BLaER1 treated with 17β-estradiol and CSF1 and Interleukin-3, amounts not matched to agents 10 nM and 100 nM (cell line): ENCODE data around the gene MCC.
A peak's percentile ranks its signal among the peaks of the same experiment; 100 is the strongest.

Experiments used
- H3K27ac ChIP-seq, 11 experiments: shearing (Covaris generic); formaldehyde crosslinking; 2 replicates each; pipeline ENCODE4 v1.8.1; 2022
- H3K27me3 ChIP-seq, 11 experiments: shearing (Covaris generic); formaldehyde crosslinking; 2 replicates each; pipeline ENCODE4 v1.8.1; 2022
- H3K36me3 ChIP-seq, 11 experiments: shearing (Covaris generic); formaldehyde crosslinking; 2 replicates each; pipeline ENCODE4 v1.8.1; 2022
- H3K4me1 ChIP-seq, 10 experiments: shearing (Covaris generic); formaldehyde crosslinking; 2 replicates each; pipeline ENCODE4 v1.8.1; 2022
- H3K4me2 ChIP-seq, 11 experiments: shearing (Covaris generic); formaldehyde crosslinking; 2 replicates each; pipeline ENCODE4 v1.8.1; 2022
- H3K4me3 ChIP-seq, 10 experiments: shearing (Covaris generic); formaldehyde crosslinking; 2 replicates each; pipeline ENCODE4 v1.8.1; 2022
- H3K9ac ChIP-seq, 11 experiments: shearing (Covaris generic); formaldehyde crosslinking; 2 replicates each; pipeline ENCODE4 v1.8.1; 2022
- H3K9me3 ChIP-seq, 11 experiments: shearing (Covaris generic); formaldehyde crosslinking; replicated peaks in 1 of 11; 2 replicates each; pipeline ENCODE4 v1.8.1; 2022
- H4K20me1 ChIP-seq, 11 experiments: shearing (Covaris generic); formaldehyde crosslinking; 2 replicates each; pipeline ENCODE4 v1.8.1; 2022
- Cebpa-rat ChIP-seq, 11 experiments: shearing (Covaris generic); IDR thresholded peaks; 2 replicates each; pipeline ENCODE4 v1.8.1; 2022

MCC gene

GRCh38 chr5:113487781-113488644 is at the start of gene MCC:
MCC (minus strand) TSS chr5:113488453.
- Histone ChIP-seq H3K4me1 (peaks cover 5 to 26% (median 22%) of the 10 kb centered on the region in 10 experiments; a peak in 19 of 20 replicates), H3K4me2 (peak within 1 kb of the TSS; percentile 37 to 79 (median 46); a peak in 21 of 22 replicates), H3K27ac (no peak within 1 kb of the TSS), H3K4me3 (peak within 1 kb of the TSS; percentile 28 to 57 (median 41); a peak in 18 of 20 replicates), H3K9ac (no peak within 1 kb of the TSS), H4K20me1 (peaks cover 0 to 28% (median 0%) of the 10 kb centered on the region in 11 experiments; a peak in 4 of 22 replicates), H3K36me3 (0 out of 22 replicates have a peak, but pooled peaks cover 0 to 6% (median 0%) of the 10 kb centered on the region in 11 experiments), H3K9me3 (peaks cover 36 to 50% (median 42%) of the 10 kb centered on the region in 11 experiments), H3K27me3 (peaks cover 46 to 96% (median 59%) of the 10 kb centered on the region in 11 experiments)
- TF ChIP-seq Cebpa-rat (IDR thresholded peaks at IDR 0.05), result no peak

- Histone ChIP-seq H3K4me3 (peak overlapping the region in 2 of 10 experiments; percentile 22 to 24; a peak in 3 of 20 replicates), H4K20me1 (no peaks in the 10 kb centered on the region), H3K4me1 (no peaks in the 10 kb centered on the region), H3K36me3 (peaks cover 61 to 98% (median 87%) of the 10 kb centered on the region in 11 experiments), H3K9ac (no peak overlapping the region), H3K27me3 (no peaks in the 10 kb centered on the region), H3K4me2 (no peak overlapping the region), H3K27ac (no peak overlapping the region), H3K9me3 (peaks cover 37 to 45% (median 40%) of the 10 kb centered on the region in 11 experiments)
- TF ChIP-seq Cebpa-rat (IDR thresholded peaks at IDR 0.05), result no peak
Measured at GRCh38 chr5:113531481-113532159, 43.4 kb upstream of the MCC start.

GRCh38 chr5:113527746-113528145 is 39.5 kb upstream of the MCC start:
- Histone ChIP-seq H3K9me3 (peaks cover 30 to 39% (median 32%) of the 10 kb centered on the region in 11 experiments), H4K20me1 (peaks cover 0 to 4% (median 0%) of the 10 kb centered on the region in 11 experiments; a peak in 2 of 22 replicates), H3K4me1 (peaks cover 14 to 29% (median 19%) of the 10 kb centered on the region in 10 experiments), H3K27me3 (no peaks in the 10 kb centered on the region), H3K4me2 (no peak overlapping the region), H3K36me3 (peaks cover 27 to 64% (median 51%) of the 10 kb centered on the region in 11 experiments), H3K27ac (no peak overlapping the region), H3K4me3 (no peak overlapping the region), H3K9ac (no peak overlapping the region)
- TF ChIP-seq Cebpa-rat (IDR thresholded peaks at IDR 0.05), result no peak

- no peak overlapping the region for H3K9ac ChIP-seq
- no peak overlapping the region for H3K27ac ChIP-seq
- no peaks in the 10 kb centered on the region for H3K27me3 ChIP-seq
- peaks cover 18 to 26% (median 21%) of the 10 kb centered on the region in 11 experiments for H3K9me3 ChIP-seq
- H3K4me3 ChIP-seq, result no peak overlapping the region
- H3K4me2 ChIP-seq, result no peak overlapping the region
- H4K20me1 ChIP-seq, result peaks cover 0 to 6% (median 0%) of the 10 kb centered on the region in 11 experiments; a peak in 3 of 22 replicates
- H3K4me1 ChIP-seq, result peaks cover 14 to 34% (median 19%) of the 10 kb centered on the region in 10 experiments
- TF ChIP-seq Cebpa-rat (IDR thresholded peaks at IDR 0.05), result no peak
- H3K36me3 ChIP-seq, result peaks cover 18 to 54% (median 39%) of the 10 kb centered on the region in 11 experiments
Measured at GRCh38 chr5:113526421-113526820, 38.2 kb upstream of the MCC start.

GRCh38 chr5:113524927-113525326 is 36.7 kb upstream of the MCC start:
- H3K27me3 ChIP-seq, result no peaks in the 10 kb centered on the region
- H3K4me3 ChIP-seq, result peak overlapping the region in 3 of 10 experiments; percentile 24 to 35 (median 25); a peak in 4 of 20 replicates
- peak overlapping the region in 8 of 11 experiments; percentile 18 to 69 (median 48); a peak in 12 of 22 replicates for H3K27ac ChIP-seq
- H4K20me1 ChIP-seq, result peaks cover 0 to 8% (median 0%) of the 10 kb centered on the region in 11 experiments; a peak in 3 of 22 replicates
- peak overlapping the region in 3 of 11 experiments; percentile 5 to 55 (median 53); a peak in 2 of 22 replicates for H3K9ac ChIP-seq
- H3K36me3 ChIP-seq, result peaks cover 18 to 54% (median 39%) of the 10 kb centered on the region in 11 experiments
- peak overlapping the region; percentile 24 to 91 (median 56); a peak in 20 of 22 replicates for H3K4me2 ChIP-seq
- peaks cover 4 to 17% (median 10%) of the 10 kb centered on the region in 11 experiments; a peak in 21 of 22 replicates for H3K9me3 ChIP-seq
- peaks cover 14 to 34% (median 19%) of the 10 kb centered on the region in 10 experiments for H3K4me1 ChIP-seq
- no peak for TF ChIP-seq Cebpa-rat (IDR thresholded peaks at IDR 0.05)

GRCh38 chr5:113523168-113523567 is 34.9 kb upstream of the MCC start:
- Histone ChIP-seq H3K9ac (no peak overlapping the region), H3K4me3 (no peak overlapping the region), H3K36me3 (peaks cover 23 to 54% (median 42%) of the 10 kb centered on the region in 11 experiments), H4K20me1 (peaks cover 0 to 8% (median 0%) of the 10 kb centered on the region in 11 experiments; a peak in 3 of 22 replicates), H3K27me3 (no peaks in the 10 kb centered on the region), H3K4me1 (peaks cover 14 to 34% (median 19%) of the 10 kb centered on the region in 10 experiments), H3K4me2 (no peak overlapping the region), H3K27ac (no peak overlapping the region), H3K9me3 (peaks cover 0 to 10% (median 5%) of the 10 kb centered on the region in 11 experiments; a peak in 8 of 22 replicates)
- no peak for TF ChIP-seq Cebpa-rat (IDR thresholded peaks at IDR 0.05)

GRCh38 chr5:113520899-113521298 is 32.6 kb upstream of the MCC start:
- peaks cover 0 to 10% (median 5%) of the 10 kb centered on the region in 11 experiments; a peak in 8 of 22 replicates for H3K9me3 ChIP-seq
- no peak overlapping the region for H3K27ac ChIP-seq
- H3K4me2 ChIP-seq, result no peak overlapping the region
- no peak for TF ChIP-seq Cebpa-rat (IDR thresholded peaks at IDR 0.05)
- peaks cover 25 to 59% (median 49%) of the 10 kb centered on the region in 11 experiments; a peak in 21 of 22 replicates for H3K36me3 ChIP-seq
- peaks cover 14 to 47% (median 19%) of the 10 kb centered on the region in 10 experiments for H3K4me1 ChIP-seq
- no peaks in the 10 kb centered on the region for H3K27me3 ChIP-seq
- H4K20me1 ChIP-seq, result peaks cover 0 to 8% (median 0%) of the 10 kb centered on the region in 11 experiments; a peak in 3 of 22 replicates
- no peak overlapping the region for H3K4me3 ChIP-seq
- H3K9ac ChIP-seq, result no peak overlapping the region

- H3K9me3 ChIP-seq, result peaks cover 0 to 10% (median 5%) of the 10 kb centered on the region in 11 experiments; a peak in 8 of 22 replicates
- TF ChIP-seq Cebpa-rat (IDR thresholded peaks at IDR 0.05), result no peak
- H3K27ac ChIP-seq, result no peak overlapping the region
- no peak overlapping the region for H3K4me3 ChIP-seq
- no peak overlapping the region for H3K4me2 ChIP-seq
- H3K27me3 ChIP-seq, result no peaks in the 10 kb centered on the region
- H3K9ac ChIP-seq, result no peak overlapping the region
- H3K4me1 ChIP-seq, result peaks cover 13 to 47% (median 21%) of the 10 kb centered on the region in 10 experiments
- peaks cover 0 to 8% (median 0%) of the 10 kb centered on the region in 11 experiments; a peak in 3 of 22 replicates for H4K20me1 ChIP-seq
- H3K36me3 ChIP-seq, result peaks cover 25 to 64% (median 49%) of the 10 kb centered on the region in 11 experiments; a peak in 21 of 22 replicates
Measured at GRCh38 chr5:113520429-113520828, 32.2 kb upstream of the MCC start.
